ENCODE results near the gene TMEM94.
"Not testable (repeated sequence)": the region's sequence is repeated elsewhere in the genome, so short reads cannot be mapped to it uniquely, and the experiment has no call there.

The TMEM94 gene

GRCh38 chr17:75418531-75418930 lies 37.9 kb upstream of the TMEM94 start:
- no peak overlapping the region for H3K4me3 ChIP-seq (ENCODE audit: low read depth, low read length)
- H2AFZ ChIP-seq = no peak overlapping the region
- H3K9me3 ChIP-seq (ENCODE audit: control insufficient read depth, low read length) = no peaks in the 10 kb centered on the region
- no peak overlapping the region for H3K4me2 ChIP-seq (ENCODE audit: low read length)
- no peaks in the 10 kb centered on the region for H3K27me3 ChIP-seq (ENCODE audit: control insufficient read depth, insufficient read depth, low read length)
- no peak overlapping the region for H3K27ac ChIP-seq
- H3K4me1 ChIP-seq = no peaks in the 10 kb centered on the region
- no peaks in the 10 kb centered on the region for H3K36me3 ChIP-seq (ENCODE audit: control insufficient read depth, insufficient read depth, low read length)
- no peaks in the 10 kb centered on the region for H3K79me2 ChIP-seq
- TF ChIP-seq, protein P1, sequence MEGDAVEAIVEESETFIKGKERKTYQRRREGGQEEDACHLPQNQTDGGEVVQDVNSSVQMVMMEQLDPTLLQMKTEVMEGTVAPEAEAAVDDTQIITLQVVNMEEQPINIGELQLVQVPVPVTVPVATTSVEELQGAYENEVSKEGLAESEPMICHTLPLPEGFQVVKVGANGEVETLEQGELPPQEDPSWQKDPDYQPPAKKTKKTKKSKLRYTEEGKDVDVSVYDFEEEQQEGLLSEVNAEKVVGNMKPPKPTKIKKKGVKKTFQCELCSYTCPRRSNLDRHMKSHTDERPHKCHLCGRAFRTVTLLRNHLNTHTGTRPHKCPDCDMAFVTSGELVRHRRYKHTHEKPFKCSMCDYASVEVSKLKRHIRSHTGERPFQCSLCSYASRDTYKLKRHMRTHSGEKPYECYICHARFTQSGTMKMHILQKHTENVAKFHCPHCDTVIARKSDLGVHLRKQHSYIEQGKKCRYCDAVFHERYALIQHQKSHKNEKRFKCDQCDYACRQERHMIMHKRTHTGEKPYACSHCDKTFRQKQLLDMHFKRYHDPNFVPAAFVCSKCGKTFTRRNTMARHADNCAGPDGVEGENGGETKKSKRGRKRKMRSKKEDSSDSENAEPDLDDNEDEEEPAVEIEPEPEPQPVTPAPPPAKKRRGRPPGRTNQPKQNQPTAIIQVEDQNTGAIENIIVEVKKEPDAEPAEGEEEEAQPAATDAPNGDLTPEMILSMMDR (IDR thresholded peaks at IDR 0.05) = no peak
- H3K9ac ChIP-seq = no peak overlapping the region

DNA sequence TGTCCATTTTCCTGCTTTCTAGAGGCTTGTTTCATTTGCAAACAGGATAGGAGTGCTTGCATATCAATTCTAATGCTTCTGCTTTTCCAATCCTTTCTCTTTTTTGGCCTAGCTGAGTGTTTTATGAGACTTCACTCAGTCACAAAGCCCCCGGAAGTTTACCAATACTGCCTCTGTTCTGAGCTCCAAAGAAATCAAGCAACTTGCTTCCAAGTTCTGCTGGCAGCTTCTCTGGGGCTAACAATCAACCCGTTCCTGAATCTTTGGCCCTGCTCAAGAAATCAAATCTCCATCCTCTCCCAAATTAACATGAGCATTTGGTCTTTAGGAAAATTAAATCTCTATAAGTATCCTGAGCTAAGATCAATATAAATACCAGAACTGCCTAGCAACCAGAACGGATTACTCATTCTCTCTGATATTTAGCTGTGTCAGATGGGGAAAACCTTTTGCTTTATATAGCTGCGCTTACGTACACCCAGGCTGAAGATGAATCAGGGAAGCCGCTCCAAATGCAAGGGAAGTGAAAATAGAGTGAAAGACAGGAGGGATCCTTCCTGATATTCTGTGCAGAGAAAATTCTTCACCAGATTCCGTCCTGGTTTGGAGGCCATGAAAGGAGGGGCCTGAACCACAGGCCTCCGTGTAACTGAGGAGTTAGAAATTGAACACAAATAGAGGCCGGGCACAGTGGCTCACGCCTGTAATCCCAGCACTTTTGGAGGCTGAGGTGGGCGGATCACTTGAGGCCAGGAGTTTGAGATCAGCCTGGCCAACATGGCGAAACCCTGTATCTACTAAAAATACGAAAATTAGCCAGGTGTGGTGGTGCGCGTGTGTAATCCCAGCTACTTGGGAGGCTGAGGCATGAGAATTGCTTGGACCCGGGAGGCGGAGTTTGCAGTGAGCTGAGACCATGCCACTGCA lies 27.6 kb upstream of the TMEM94 start:
- H3K79me2 ChIP-seq = no peaks in the 10 kb centered on the region
- no peak overlapping the region for H3K4me3 ChIP-seq (ENCODE audit: low read depth, low read length)
- H3K27ac ChIP-seq = no peak overlapping the region
- no peaks in the 10 kb centered on the region for H3K36me3 ChIP-seq (ENCODE audit: control insufficient read depth, insufficient read depth, low read length)
- TF ChIP-seq, protein P1 (IDR thresholded peaks at IDR 0.05) = no peak
- H3K9ac ChIP-seq = no peak overlapping the region
- H3K4me1 ChIP-seq = no peaks in the 10 kb centered on the region
- no peak overlapping the region for H2AFZ ChIP-seq
- no peaks in the 10 kb centered on the region for H3K9me3 ChIP-seq (ENCODE audit: control insufficient read depth, low read length)
- H3K27me3 ChIP-seq (ENCODE audit: control insufficient read depth, insufficient read depth, low read length) = no peaks in the 10 kb centered on the region
- H3K4me2 ChIP-seq (ENCODE audit: low read length) = no peak overlapping the region

DNA sequence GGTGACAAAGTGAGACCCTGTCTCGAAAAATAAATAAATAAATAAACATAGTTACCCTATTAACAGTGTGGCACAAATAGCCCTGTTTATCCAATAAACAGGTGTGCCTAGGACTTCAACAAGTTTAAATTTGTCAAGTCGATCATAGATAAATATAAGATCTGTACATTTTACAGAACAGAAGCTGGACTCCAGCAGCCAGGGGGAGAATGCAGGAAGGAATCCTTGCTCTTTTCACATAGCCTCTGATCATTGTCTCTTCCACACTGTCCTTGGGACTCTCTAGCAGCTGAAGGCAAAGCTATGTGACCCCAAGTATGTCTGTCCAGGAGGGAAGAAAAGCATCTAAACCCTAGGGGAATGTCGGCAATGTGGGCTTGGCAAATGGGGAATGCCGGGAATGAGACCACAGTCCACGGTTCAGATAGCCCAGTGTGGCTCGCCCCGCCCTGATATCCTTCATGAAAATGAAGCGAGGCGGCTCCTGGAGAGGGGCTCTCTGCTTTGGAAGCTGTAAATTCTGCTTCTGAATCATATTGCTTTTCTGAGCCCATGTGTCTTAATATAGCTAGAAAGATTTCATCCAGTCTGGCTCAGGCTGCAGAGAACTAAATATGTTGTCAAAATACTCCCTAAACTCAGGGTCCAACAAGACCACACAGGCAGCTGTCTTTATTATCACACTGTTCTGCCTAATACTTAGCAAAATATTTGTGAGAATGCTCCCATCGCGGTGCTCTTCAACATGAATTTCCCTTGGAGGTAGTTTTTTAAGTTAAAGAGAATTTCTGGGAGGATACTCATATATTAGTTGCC lies 26.1 kb upstream of the TMEM94 start:
- Histone ChIP-seq H3K27ac (no peak overlapping the region), H3K79me2 (no peaks in the 10 kb centered on the region), H3K4me3 (ENCODE audit: low read depth, low read length) (no peak overlapping the region), H2AFZ (peak overlapping the region; percentile 26), H3K9ac (no peak overlapping the region), H3K36me3 (ENCODE audit: control insufficient read depth, insufficient read depth, low read length) (no peaks in the 10 kb centered on the region), H3K4me2 (ENCODE audit: low read length) (no peak overlapping the region), H3K4me1 (no peaks in the 10 kb centered on the region), H3K9me3 (ENCODE audit: control insufficient read depth, low read length) (no peaks in the 10 kb centered on the region), H3K27me3 (ENCODE audit: control insufficient read depth, insufficient read depth, low read length) (no peaks in the 10 kb centered on the region)
- TF ChIP-seq, protein P1 (IDR thresholded peaks at IDR 0.05) = no peak

- H3K79me2 ChIP-seq = no peaks in the 10 kb centered on the region
- H3K9me3 ChIP-seq (ENCODE audit: control insufficient read depth, low read length) = no peaks in the 10 kb centered on the region
- no peaks in the 10 kb centered on the region for H3K4me1 ChIP-seq
- no peak overlapping the region for H3K4me2 ChIP-seq (ENCODE audit: low read length)
- no peak overlapping the region for H2AFZ ChIP-seq
- H3K27ac ChIP-seq = no peak overlapping the region
- no peak overlapping the region for H3K9ac ChIP-seq
- no peaks in the 10 kb centered on the region for H3K27me3 ChIP-seq (ENCODE audit: control insufficient read depth, insufficient read depth, low read length)
- H3K36me3 ChIP-seq (ENCODE audit: control insufficient read depth, insufficient read depth, low read length) = no peaks in the 10 kb centered on the region
- TF ChIP-seq, protein P1 (IDR thresholded peaks at IDR 0.05) = no peak
- H3K4me3 ChIP-seq (ENCODE audit: low read depth, low read length) = no peak overlapping the region
These were observed 23.1 kb upstream of the TMEM94 start for GRCh38 chr17:75433218-75433783.

GRCh38 chr17:75434433-75434832 lies 22.0 kb upstream of the TMEM94 start:
- H3K4me1 ChIP-seq = not testable (repeated sequence)

GRCh38 chr17:75437404-75437803 lies 19.0 kb upstream of the TMEM94 start:
- not testable (repeated sequence) for H3K4me1 ChIP-seq; H3K9me3 ChIP-seq (ENCODE audit: control insufficient read depth, low read length); H2AFZ ChIP-seq; H3K79me2 ChIP-seq; H3K4me2 ChIP-seq (ENCODE audit: low read length); H3K9ac ChIP-seq; H3K27me3 ChIP-seq (ENCODE audit: control insufficient read depth, insufficient read depth, low read length); H3K36me3 ChIP-seq (ENCODE audit: control insufficient read depth, insufficient read depth, low read length); H3K27ac ChIP-seq; H3K4me3 ChIP-seq (ENCODE audit: low read depth, low read length)

More at GRCh38 chr17:75434433-75434832, 22.0 kb upstream of the TMEM94 start:
- H3K36me3 ChIP-seq (ENCODE audit: control insufficient read depth, insufficient read depth, low read length); H3K9me3 ChIP-seq (ENCODE audit: control insufficient read depth, low read length); H3K9ac ChIP-seq; H3K27me3 ChIP-seq (ENCODE audit: control insufficient read depth, insufficient read depth, low read length); H3K4me2 ChIP-seq (ENCODE audit: low read length); H3K27ac ChIP-seq; H2AFZ ChIP-seq; H3K79me2 ChIP-seq; H3K4me3 ChIP-seq (ENCODE audit: low read depth, low read length): not testable (repeated sequence)
